ENCODE measurements around the gene ZDHHC12. TPM values are rescaled to one million over a fixed set of nuclear protein-coding genes. Genes with fewer than 3 reads are reported as not detected.
"Not testable (repeated sequence)": the region's sequence is repeated elsewhere in the genome, so short reads cannot be mapped to it uniquely, and the experiment has no call there.

The ZDHHC12 gene
- total RNA-seq, 5 donors from 2014 or later (not counting 1 experiment from before 2014, with no cell fraction given): 22.6 to 32.9 (median 31.4) TPM

GRCh38 chr9:128694344-128694743 lies 29.6 kb downstream of the ZDHHC12 start:
- Mint-ChIP-seq H3K27me3 (no peaks in the 10 kb centered on the region), H3K4me1 (peaks cover 23 to 26% (median 25%) of the 10 kb centered on the region in 3 donors), H3K27ac (no peak overlapping the region), H3K4me3 (no peak overlapping the region), H3K9me3 (no peaks in the 10 kb centered on the region), H3K36me3 (peaks cover 36% of the 10 kb centered on the region)
- CTCF ChIA-PET: no interaction called here
- Histone ChIP-seq H3K27me3 (replicated peaks in 1 of 2; ENCODE audit: control insufficient read depth in 2 of 2, extremely low read depth in 1 of 2, insufficient read depth in 2 of 2, low read length in 1 of 2) (no peaks in the 10 kb centered on the region), H3K36me3 (ENCODE audit: control insufficient read depth in 2 of 2, extremely low read depth in 1 of 2, insufficient read depth in 1 of 2, low read length in 1 of 2) (peaks cover 0 to 53% of the 10 kb centered on the region in 2 donors), H3K27ac (ENCODE audit: low read length) (no peak overlapping the region), H3K4me3 (ENCODE audit: control insufficient read depth in 1 of 2, extremely low read depth in 1 of 2, low read length in 1 of 2) (no peak overlapping the region), H3K4me1 (ENCODE audit: control insufficient read depth in 1 of 2, extremely low read depth in 1 of 2, insufficient read depth in 2 of 2, low read length in 2 of 2) (peaks cover 9 to 10% of the 10 kb centered on the region in 2 experiments), H3K9me3 (no peaks in the 10 kb centered on the region)
- DNase-seq (no peak), ATAC-seq (replicated peaks in 1 of 4) (no peak)
- 64% methylated on average over 3 of the region's 6 CpGs for WGBS (ENCODE audit: insufficient coverage)
- POLR2A ChIA-PET: no interaction called here

DNA sequence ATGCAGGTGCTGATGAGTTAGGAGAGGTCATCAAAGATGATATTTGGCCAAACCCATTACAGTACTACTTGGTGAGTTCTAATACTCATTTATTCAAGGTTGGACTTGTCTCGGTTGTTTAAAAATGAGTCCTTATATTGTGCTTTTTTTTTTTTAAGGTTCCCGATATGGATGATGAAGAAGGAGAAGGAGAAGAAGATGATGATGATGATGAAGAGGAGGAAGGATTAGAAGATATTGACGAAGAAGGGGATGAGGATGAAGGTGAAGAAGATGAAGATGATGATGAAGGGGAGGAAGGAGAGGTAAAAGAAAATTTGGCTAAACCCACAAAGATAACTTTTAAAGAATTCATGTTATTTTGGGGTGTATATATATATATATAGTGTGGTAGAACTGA lies 30.2 kb downstream of the ZDHHC12 start:
- not testable (repeated sequence) for ATAC-seq (replicated peaks in 1 of 4); H3K9me3 ChIP-seq; H3K27me3 Mint-ChIP-seq; H3K4me3 ChIP-seq (ENCODE audit: control insufficient read depth in 1 of 2, extremely low read depth in 1 of 2, low read length in 1 of 2); H3K27ac ChIP-seq (ENCODE audit: low read length); H3K9me3 Mint-ChIP-seq; H3K4me3 Mint-ChIP-seq; H3K27me3 ChIP-seq (replicated peaks in 1 of 2; ENCODE audit: control insufficient read depth in 2 of 2, extremely low read depth in 1 of 2, insufficient read depth in 2 of 2, low read length in 1 of 2); DNase-seq
- peak overlapping the region in 1 of 2 donors; percentile 2 for H3K27ac Mint-ChIP-seq
- peaks cover 23 to 26% (median 25%) of the 10 kb centered on the region in 3 donors for H3K4me1 Mint-ChIP-seq
- CTCF ChIA-PET: interaction anchor here in 1 of 2 donors (1.0 kb wide), 1 partner anchor 13 kb away, joined by 3 read pairs; no protein-coding TSS in a partner anchor
- H3K36me3 Mint-ChIP-seq: peaks cover 36% of the 10 kb centered on the region
- POLR2A ChIA-PET: interaction anchor here in 1 of 2 donors (0.6 kb wide), 1 partner anchor 764 kb away, joined by 3 read pairs; no protein-coding TSS in a partner anchor
- peaks cover 9 to 10% of the 10 kb centered on the region in 2 experiments for H3K4me1 ChIP-seq (ENCODE audit: control insufficient read depth in 1 of 2, extremely low read depth in 1 of 2, insufficient read depth in 2 of 2, low read length in 2 of 2)
- 92% methylated on average over 2 of the region's 3 CpGs for WGBS (ENCODE audit: insufficient coverage)
- peaks cover 0 to 53% of the 10 kb centered on the region in 2 donors for H3K36me3 ChIP-seq (ENCODE audit: control insufficient read depth in 2 of 2, extremely low read depth in 1 of 2, insufficient read depth in 1 of 2, low read length in 1 of 2)

GRCh38 chr9:128690684-128691034 lies 33.3 kb downstream of the ZDHHC12 start:
- H3K27me3 ChIP-seq (replicated peaks in 1 of 2; ENCODE audit: control insufficient read depth in 2 of 2, extremely low read depth in 1 of 2, insufficient read depth in 2 of 2, low read length in 1 of 2): no peaks in the 10 kb centered on the region
- no peaks in the 10 kb centered on the region for H3K9me3 Mint-ChIP-seq
- ATAC-seq (replicated peaks in 1 of 4) (no peak), DNase-seq (no peak)
- peaks cover 21 to 40% of the 10 kb centered on the region in 2 experiments for H3K4me1 ChIP-seq (ENCODE audit: control insufficient read depth in 1 of 2, extremely low read depth in 1 of 2, insufficient read depth in 2 of 2, low read length in 2 of 2)
- H3K36me3 ChIP-seq (ENCODE audit: control insufficient read depth in 2 of 2, extremely low read depth in 1 of 2, insufficient read depth in 1 of 2, low read length in 1 of 2): peaks cover 0 to 41% of the 10 kb centered on the region in 2 donors
- peak overlapping the region; percentile 74 for H3K27ac ChIP-seq (ENCODE audit: low read length)
- H3K4me3 Mint-ChIP-seq: peak overlapping the region; percentile 92 to 100 (median 99)
- H3K27ac Mint-ChIP-seq: peak overlapping the region; percentile 95 to 99
- H3K9me3 ChIP-seq: no peaks in the 10 kb centered on the region
- peaks cover 30% of the 10 kb centered on the region for H3K36me3 Mint-ChIP-seq
- H3K4me1 Mint-ChIP-seq: peaks cover 46 to 48% (median 48%) of the 10 kb centered on the region in 3 donors
- CTCF ChIA-PET: no interaction called here
- peak overlapping the region; percentile 73 to 84 for H3K4me3 ChIP-seq (ENCODE audit: control insufficient read depth in 1 of 2, extremely low read depth in 1 of 2, low read length in 1 of 2)
- H3K27me3 Mint-ChIP-seq: no peaks in the 10 kb centered on the region
- POLR2A ChIA-PET: interaction anchor here in 1 of 2 donors (0.5 kb wide), 1 partner anchor 27 kb away, joined by 4 read pairs; no protein-coding TSS in a partner anchor
- WGBS (ENCODE audit: insufficient coverage): 0% methylated on average over 3 of the region's 5 CpGs

GRCh38 chr9:128689820-128690683 lies 33.9 kb downstream of the ZDHHC12 start:
- Mint-ChIP-seq H3K4me1 (peaks cover 52 to 54% (median 54%) of the 10 kb centered on the region in 3 donors), H3K36me3 (peaks cover 30% of the 10 kb centered on the region), H3K27me3 (no peaks in the 10 kb centered on the region), H3K9me3 (no peaks in the 10 kb centered on the region), H3K27ac (peak overlapping the region; percentile 95 to 99), H3K4me3 (peak overlapping the region; percentile 92 to 100 (median 99))
- Histone ChIP-seq H3K9me3 (no peaks in the 10 kb centered on the region), H3K27me3 (replicated peaks in 1 of 2; ENCODE audit: control insufficient read depth in 2 of 2, extremely low read depth in 1 of 2, insufficient read depth in 2 of 2, low read length in 1 of 2) (no peaks in the 10 kb centered on the region), H3K27ac (ENCODE audit: low read length) (peak overlapping the region; percentile 74), H3K4me1 (ENCODE audit: control insufficient read depth in 1 of 2, extremely low read depth in 1 of 2, insufficient read depth in 2 of 2, low read length in 2 of 2) (peaks cover 26 to 46% of the 10 kb centered on the region in 2 experiments), H3K4me3 (ENCODE audit: control insufficient read depth in 1 of 2, extremely low read depth in 1 of 2, low read length in 1 of 2) (peak overlapping the region; percentile 73 to 84), H3K36me3 (ENCODE audit: control insufficient read depth in 2 of 2, extremely low read depth in 1 of 2, insufficient read depth in 1 of 2, low read length in 1 of 2) (peaks cover 0 to 38% of the 10 kb centered on the region in 2 donors)
- ATAC-seq (replicated peaks in 1 of 4): peak; percentile 9 to 29 (median 14)
- ChIA-PET POLR2A (interaction anchor here (0.5 to 1.0 kb wide), 2 partner anchors 27 to 81 kb away, joined by 4 to 5 read pairs; no protein-coding TSS in a partner anchor), CTCF (interaction anchor here (0.6 to 0.7 kb wide), 5 partner anchors 10 to 1079 kb away, joined by 3 to 4 read pairs (median 3); no protein-coding TSS in a partner anchor)
- peak in 34 of 35 experiments; percentile 7 to 80 (median 50) for DNase-seq
- WGBS (ENCODE audit: insufficient coverage): 0% methylated on average over 55 of the region's 83 CpGs

- Mint-ChIP-seq H3K27ac (no peak overlapping the region), H3K4me1 (peaks cover 59 to 61% (median 61%) of the 10 kb centered on the region in 3 donors), H3K4me3 (peak overlapping the region; percentile 50 to 91 (median 51)), H3K27me3 (no peaks in the 10 kb centered on the region), H3K36me3 (peaks cover 27% of the 10 kb centered on the region), H3K9me3 (no peaks in the 10 kb centered on the region)
- ChIA-PET CTCF (interaction anchor here (0.6 to 0.7 kb wide), 5 partner anchors 11 to 1078 kb away, joined by 3 to 4 read pairs (median 3); no protein-coding TSS in a partner anchor), POLR2A (interaction anchor here (0.6 to 1.0 kb wide), 2 partner anchors 81 to 86 kb away, joined by 3 to 5 read pairs; no protein-coding TSS in a partner anchor)
- ATAC-seq (replicated peaks in 1 of 4) (peak; percentile 20 to 30 (median 26)), DNase-seq (peak in 23 of 35 experiments; percentile 27 to 66 (median 47))
- H3K4me1 ChIP-seq (ENCODE audit: control insufficient read depth in 1 of 2, extremely low read depth in 1 of 2, insufficient read depth in 2 of 2, low read length in 2 of 2): peaks cover 28 to 53% of the 10 kb centered on the region in 2 experiments
- no peaks in the 10 kb centered on the region for H3K27me3 ChIP-seq (replicated peaks in 1 of 2; ENCODE audit: control insufficient read depth in 2 of 2, extremely low read depth in 1 of 2, insufficient read depth in 2 of 2, low read length in 1 of 2)
- WGBS (ENCODE audit: insufficient coverage): under 1% methylated on average over 59 of the region's 80 CpGs
- no peaks in the 10 kb centered on the region for H3K9me3 ChIP-seq
- peaks cover 0 to 35% of the 10 kb centered on the region in 2 donors for H3K36me3 ChIP-seq (ENCODE audit: control insufficient read depth in 2 of 2, extremely low read depth in 1 of 2, insufficient read depth in 1 of 2, low read length in 1 of 2)
- peak overlapping the region; percentile 53 for H3K27ac ChIP-seq (ENCODE audit: low read length)
- peak overlapping the region; percentile 29 to 46 for H3K4me3 ChIP-seq (ENCODE audit: control insufficient read depth in 1 of 2, extremely low read depth in 1 of 2, low read length in 1 of 2)
Measured at GRCh38 chr9:128689293-128689774, 34.6 kb downstream of the ZDHHC12 start.
